Measurements from ENCODE around the gene EIF4E1B. TPM values are rescaled to one million over a fixed set of nuclear protein-coding genes. Genes with fewer than 3 reads are reported as not detected.

The EIF4E1B gene
- polyA plus RNA-seq, 1 donor: not detected

DNA sequence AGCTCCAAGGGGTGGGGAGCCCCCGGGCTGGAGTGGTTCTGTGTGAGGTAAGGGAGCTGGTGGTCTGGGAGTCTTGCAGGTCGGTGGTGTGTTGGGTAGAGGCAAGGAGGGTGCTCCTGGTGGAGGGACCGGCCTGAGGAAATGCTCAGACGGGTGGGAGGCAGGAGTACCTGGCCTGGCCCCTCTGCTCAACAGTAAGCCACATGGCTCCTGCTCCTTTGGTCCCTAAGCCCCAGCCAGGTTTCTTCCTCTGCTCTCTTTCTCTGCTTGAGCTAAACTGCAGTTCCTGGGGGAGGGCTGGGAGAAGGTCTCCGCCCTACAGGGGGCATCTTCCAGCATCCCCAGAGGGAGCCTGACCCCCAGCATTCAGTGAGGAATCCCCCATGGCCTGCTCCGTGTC, 34.0 kb downstream of the EIF4E1B start:
- H3K4me3 ChIP-seq (ENCODE audit: low read length): no peak overlapping the region
- H3K27ac ChIP-seq (ENCODE audit: low read length): no peak overlapping the region
- peaks cover 28% of the 10 kb centered on the region for H3K27me3 ChIP-seq (ENCODE audit: control insufficient read depth, insufficient read depth, low read length)
- H3K9me3 ChIP-seq (ENCODE audit: control insufficient read depth, low read depth, low read length): no peaks in the 10 kb centered on the region
- DNase-seq: no peak
- no peaks in the 10 kb centered on the region for H3K36me3 ChIP-seq (ENCODE audit: control insufficient read depth, insufficient read depth, low read length)
- no peaks in the 10 kb centered on the region for H3K4me1 ChIP-seq (ENCODE audit: control insufficient read depth, insufficient read depth, low read length)
- no CpG with 5 or more reads among the region's 6 CpGs for WGBS (ENCODE audit: insufficient coverage, low lambda C conversion rate)

DNA sequence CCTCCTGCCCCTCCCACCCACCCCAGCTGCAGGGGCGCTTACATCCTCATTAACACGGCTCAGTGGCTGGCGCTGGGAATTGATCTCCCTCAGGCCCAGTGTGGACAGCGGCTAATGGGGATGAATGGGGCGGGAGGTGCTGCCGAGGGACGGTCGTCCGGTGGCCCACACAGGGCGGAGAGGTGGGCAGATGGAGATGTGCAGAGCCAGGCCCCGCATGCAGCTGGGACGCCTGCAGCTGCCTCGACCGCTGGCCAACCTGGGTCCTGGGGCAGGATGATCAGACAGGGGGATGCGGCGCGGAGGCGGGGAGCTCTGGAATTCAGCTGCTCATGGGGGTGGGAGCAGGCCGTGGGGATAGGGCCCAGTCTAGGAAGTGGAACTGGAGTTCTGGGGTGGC, 34.4 kb downstream of the EIF4E1B start:
- Histone ChIP-seq H3K4me1 (ENCODE audit: control insufficient read depth, insufficient read depth, low read length) (no peaks in the 10 kb centered on the region), H3K9me3 (ENCODE audit: control insufficient read depth, low read depth, low read length) (no peaks in the 10 kb centered on the region), H3K4me3 (ENCODE audit: low read length) (no peak overlapping the region), H3K27me3 (ENCODE audit: control insufficient read depth, insufficient read depth, low read length) (peaks cover 28% of the 10 kb centered on the region), H3K36me3 (ENCODE audit: control insufficient read depth, insufficient read depth, low read length) (no peaks in the 10 kb centered on the region), H3K27ac (ENCODE audit: low read length) (no peak overlapping the region)
- DNase-seq: no peak
- no CpG with 5 or more reads among the region's 19 CpGs for WGBS (ENCODE audit: insufficient coverage, low lambda C conversion rate)

DNA sequence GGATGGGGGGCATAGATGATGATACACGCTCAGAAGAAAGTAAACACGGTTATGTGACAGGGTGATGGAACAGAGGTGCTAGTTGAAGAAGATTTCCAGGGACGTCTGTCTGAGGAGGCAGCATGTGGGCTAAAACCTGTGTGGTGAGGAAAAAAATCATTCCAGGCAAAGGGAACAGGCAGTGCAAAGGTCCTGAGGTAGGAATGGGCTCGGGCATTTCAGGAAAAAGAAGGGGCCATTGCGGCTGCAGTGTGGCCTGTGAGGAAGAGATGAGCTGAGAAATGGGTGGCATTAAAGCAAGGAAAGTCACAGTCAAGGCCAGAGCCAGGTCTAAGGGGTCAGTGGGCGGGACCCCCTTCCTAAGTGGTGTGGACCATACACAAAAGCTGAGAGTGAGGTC, 35.0 kb downstream of the EIF4E1B start:
- Histone ChIP-seq H3K4me3 (ENCODE audit: low read length) (no peak overlapping the region), H3K36me3 (ENCODE audit: control insufficient read depth, insufficient read depth, low read length) (no peaks in the 10 kb centered on the region), H3K4me1 (ENCODE audit: control insufficient read depth, insufficient read depth, low read length) (peaks cover 2% of the 10 kb centered on the region), H3K9me3 (ENCODE audit: control insufficient read depth, low read depth, low read length) (no peaks in the 10 kb centered on the region), H3K27me3 (ENCODE audit: control insufficient read depth, insufficient read depth, low read length) (peaks cover 28% of the 10 kb centered on the region), H3K27ac (ENCODE audit: low read length) (no peak overlapping the region)
- no peak for DNase-seq
- WGBS (ENCODE audit: insufficient coverage, low lambda C conversion rate): 80% methylated on average over 2 of the region's 6 CpGs

DNA sequence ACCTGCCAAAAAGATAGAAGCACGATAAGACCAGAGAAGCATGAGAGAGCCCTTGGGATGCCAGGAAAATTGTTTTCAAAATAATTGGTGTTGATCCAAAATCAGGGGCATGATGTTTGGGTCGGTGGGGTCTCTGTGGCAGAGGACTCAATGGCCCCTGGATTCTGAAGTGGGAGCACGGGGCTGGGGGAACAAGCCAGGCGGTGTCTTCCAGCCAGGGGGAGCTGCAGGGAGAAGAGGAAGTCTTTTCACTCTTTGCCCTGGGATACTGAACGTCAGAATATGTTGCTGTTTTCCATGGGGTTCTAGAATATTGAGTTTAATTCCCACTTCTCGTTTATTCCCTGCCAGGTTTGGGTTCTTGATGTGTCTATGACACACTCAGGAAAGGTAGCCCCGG, 37.2 kb downstream of the EIF4E1B start:
- WGBS (ENCODE audit: insufficient coverage, low lambda C conversion rate): 70% methylated on average over 2 of the region's 7 CpGs
- Histone ChIP-seq H3K9me3 (ENCODE audit: control insufficient read depth, low read depth, low read length) (no peaks in the 10 kb centered on the region), H3K27ac (ENCODE audit: low read length) (no peak overlapping the region), H3K27me3 (ENCODE audit: control insufficient read depth, insufficient read depth, low read length) (peaks cover 25% of the 10 kb centered on the region), H3K4me3 (ENCODE audit: low read length) (no peak overlapping the region), H3K36me3 (ENCODE audit: control insufficient read depth, insufficient read depth, low read length) (no peaks in the 10 kb centered on the region), H3K4me1 (ENCODE audit: control insufficient read depth, insufficient read depth, low read length) (peaks cover 9% of the 10 kb centered on the region)
- DNase-seq: no peak

DNA sequence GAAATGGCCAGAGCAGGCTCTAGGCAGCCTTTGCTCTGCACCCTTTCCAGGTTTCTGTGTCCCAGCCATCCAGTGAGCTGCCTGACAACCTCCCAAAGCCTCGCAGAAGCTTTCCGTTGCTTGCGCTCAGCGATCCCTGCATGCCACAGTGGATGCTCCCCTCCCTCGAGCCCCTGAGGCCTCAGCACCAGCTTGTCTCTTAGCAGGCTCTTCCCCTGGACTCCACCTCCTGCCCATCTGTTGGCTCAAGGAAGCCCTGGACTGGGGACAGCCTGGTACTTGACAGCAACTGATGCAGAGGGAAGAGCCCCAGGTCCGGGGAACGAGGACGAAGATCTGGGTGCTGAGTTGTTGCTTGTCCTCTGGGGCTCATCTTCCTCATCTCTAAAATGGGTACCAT, 40.0 kb downstream of the EIF4E1B start:
- Histone ChIP-seq H3K4me3 (ENCODE audit: low read length) (no peak overlapping the region), H3K36me3 (ENCODE audit: control insufficient read depth, insufficient read depth, low read length) (no peaks in the 10 kb centered on the region), H3K9me3 (ENCODE audit: control insufficient read depth, low read depth, low read length) (no peaks in the 10 kb centered on the region), H3K4me1 (ENCODE audit: control insufficient read depth, insufficient read depth, low read length) (peaks cover 9% of the 10 kb centered on the region), H3K27ac (ENCODE audit: low read length) (no peak overlapping the region), H3K27me3 (ENCODE audit: control insufficient read depth, insufficient read depth, low read length) (peaks cover 6% of the 10 kb centered on the region)
- no CpG with 5 or more reads among the region's 8 CpGs for WGBS (ENCODE audit: insufficient coverage, low lambda C conversion rate)
- DNase-seq: no peak

DNA sequence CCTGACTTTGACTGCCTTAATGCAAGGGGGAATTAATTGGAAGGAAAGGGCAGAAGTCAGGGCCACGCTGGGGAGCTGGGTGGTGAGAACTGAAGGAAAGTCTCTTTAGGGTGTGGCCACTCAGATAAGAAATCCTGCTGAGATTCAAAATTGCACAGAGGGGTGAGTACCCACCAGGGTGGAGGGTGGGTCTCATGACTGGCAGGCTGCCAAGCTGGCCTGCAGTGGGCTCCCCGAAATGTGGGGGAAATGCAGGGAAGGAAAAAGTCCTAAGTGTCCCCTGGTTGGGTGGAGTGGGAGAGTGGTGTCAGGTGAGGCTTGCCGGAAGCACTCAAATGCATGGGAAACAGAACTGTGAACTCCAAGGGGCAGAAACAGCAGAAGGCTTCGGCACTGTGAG, 40.9 kb downstream of the EIF4E1B start:
- Histone ChIP-seq H3K9me3 (ENCODE audit: control insufficient read depth, low read depth, low read length) (no peaks in the 10 kb centered on the region), H3K27me3 (ENCODE audit: control insufficient read depth, insufficient read depth, low read length) (peaks cover 4% of the 10 kb centered on the region), H3K4me3 (ENCODE audit: low read length) (no peak overlapping the region), H3K27ac (ENCODE audit: low read length) (no peak overlapping the region), H3K36me3 (ENCODE audit: control insufficient read depth, insufficient read depth, low read length) (no peaks in the 10 kb centered on the region), H3K4me1 (ENCODE audit: control insufficient read depth, insufficient read depth, low read length) (peaks cover 9% of the 10 kb centered on the region)
- DNase-seq: peak in 1 of 2 donors; percentile 59
- WGBS (ENCODE audit: insufficient coverage, low lambda C conversion rate): 30% methylated on average over 2 of the region's 4 CpGs

DNA sequence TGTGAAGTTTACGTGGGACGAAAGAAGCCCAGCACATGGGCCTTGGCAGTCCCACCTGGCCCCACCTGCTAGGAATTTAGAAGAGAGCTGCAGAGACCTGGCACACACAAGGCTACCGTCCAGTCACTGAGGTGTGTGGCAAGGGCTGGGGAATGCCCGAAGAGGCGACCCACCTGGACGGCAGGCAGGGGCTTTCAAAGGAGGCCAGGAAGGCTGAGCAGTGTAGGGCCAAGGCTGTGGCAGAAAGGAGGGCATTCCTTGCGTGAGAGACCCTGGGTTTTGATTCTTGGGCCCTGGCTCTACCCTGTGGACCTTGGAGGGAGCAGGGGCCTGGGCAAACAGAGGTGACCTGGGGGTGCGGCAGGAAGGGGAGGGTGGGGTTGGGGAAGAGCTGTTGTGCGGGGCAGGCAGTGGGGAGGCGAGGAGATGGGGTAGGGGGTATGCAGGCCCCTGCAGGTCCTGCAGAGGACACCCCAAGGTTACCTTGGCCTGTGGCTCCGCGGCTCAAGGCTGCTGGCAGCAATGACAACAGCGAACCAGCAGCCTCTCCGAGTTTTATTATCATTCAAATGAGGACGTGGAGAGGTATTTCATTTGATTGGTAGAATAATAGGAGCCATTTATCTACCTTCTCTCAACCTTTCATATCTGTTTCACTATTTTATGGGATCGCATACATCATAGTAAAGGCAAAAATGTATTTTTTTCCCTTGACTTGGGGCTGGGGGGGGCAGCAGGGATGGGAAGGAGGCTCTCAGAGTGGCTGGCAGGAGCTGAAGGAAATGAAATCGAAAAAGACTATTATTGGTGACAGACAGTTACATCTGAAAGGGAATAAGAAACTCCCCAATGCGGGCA, 41.6 kb downstream of the EIF4E1B start:
- peaks cover 14% of the 10 kb centered on the region for H3K4me1 ChIP-seq (ENCODE audit: control insufficient read depth, insufficient read depth, low read length)
- no peaks in the 10 kb centered on the region for H3K36me3 ChIP-seq (ENCODE audit: control insufficient read depth, insufficient read depth, low read length)
- no peak overlapping the region for H3K27ac ChIP-seq (ENCODE audit: low read length)
- no peak for DNase-seq
- 100% methylated on average over 1 of the region's 18 CpGs for WGBS (ENCODE audit: insufficient coverage, low lambda C conversion rate)
- H3K4me3 ChIP-seq (ENCODE audit: low read length): no peak overlapping the region
- H3K27me3 ChIP-seq (ENCODE audit: control insufficient read depth, insufficient read depth, low read length): peaks cover 4% of the 10 kb centered on the region
- H3K9me3 ChIP-seq (ENCODE audit: control insufficient read depth, low read depth, low read length): no peaks in the 10 kb centered on the region

DNA sequence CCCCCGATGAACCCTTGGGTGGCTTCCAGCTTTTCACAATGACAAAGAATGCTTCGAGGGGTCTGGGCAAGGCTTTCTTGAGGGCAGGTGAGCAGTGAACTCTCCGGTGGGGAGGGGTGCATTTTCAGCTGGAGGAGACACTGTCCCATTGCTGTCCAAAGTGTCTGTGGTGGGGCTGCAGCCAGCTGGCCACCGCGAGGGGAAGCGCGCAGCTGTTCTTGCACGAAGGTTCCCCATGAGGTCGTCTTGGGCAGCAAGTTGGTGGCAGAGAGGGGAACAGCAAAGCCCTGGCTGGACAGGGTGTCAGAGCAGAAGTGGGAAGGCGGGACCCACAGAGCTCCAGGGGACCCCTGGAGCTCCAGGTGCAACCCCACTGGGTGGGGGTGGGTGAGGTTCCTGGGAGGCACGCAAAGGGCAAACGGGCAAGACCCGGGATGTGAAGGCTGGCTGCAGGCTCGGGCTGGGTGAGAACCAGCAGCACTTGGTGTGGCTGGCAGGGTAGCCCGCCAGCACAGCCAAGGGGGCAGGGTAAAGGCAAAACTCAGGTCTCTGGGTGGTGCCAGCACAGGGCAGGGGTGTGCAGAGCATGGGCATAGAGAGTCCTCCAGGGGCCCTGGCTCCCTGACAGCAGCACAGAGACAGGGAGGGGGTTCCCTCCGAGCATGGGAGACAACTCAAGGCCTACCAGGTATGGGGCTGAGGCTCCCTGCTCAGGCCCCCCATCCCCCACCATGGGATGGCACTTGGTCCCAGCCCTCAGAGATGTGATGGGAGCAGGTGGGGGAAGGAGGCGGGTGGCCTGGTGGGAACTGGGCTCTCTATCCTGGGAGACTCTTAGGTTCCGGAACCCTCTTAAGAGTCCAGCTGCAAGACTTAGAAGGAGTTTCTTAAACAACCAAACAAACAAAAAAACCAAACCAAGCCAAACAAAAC, 43.4 kb downstream of the EIF4E1B start:
- WGBS (ENCODE audit: insufficient coverage, low lambda C conversion rate): no CpG with 5 or more reads among the region's 18 CpGs
- no peak overlapping the region for H3K4me3 ChIP-seq (ENCODE audit: low read length)
- peaks cover 20% of the 10 kb centered on the region for H3K4me1 ChIP-seq (ENCODE audit: control insufficient read depth, insufficient read depth, low read length)
- H3K27me3 ChIP-seq (ENCODE audit: control insufficient read depth, insufficient read depth, low read length): no peaks in the 10 kb centered on the region
- no peak for DNase-seq
- no peaks in the 10 kb centered on the region for H3K36me3 ChIP-seq (ENCODE audit: control insufficient read depth, insufficient read depth, low read length)
- no peak overlapping the region for H3K27ac ChIP-seq (ENCODE audit: low read length)
- H3K9me3 ChIP-seq (ENCODE audit: control insufficient read depth, low read depth, low read length): no peaks in the 10 kb centered on the region

DNA sequence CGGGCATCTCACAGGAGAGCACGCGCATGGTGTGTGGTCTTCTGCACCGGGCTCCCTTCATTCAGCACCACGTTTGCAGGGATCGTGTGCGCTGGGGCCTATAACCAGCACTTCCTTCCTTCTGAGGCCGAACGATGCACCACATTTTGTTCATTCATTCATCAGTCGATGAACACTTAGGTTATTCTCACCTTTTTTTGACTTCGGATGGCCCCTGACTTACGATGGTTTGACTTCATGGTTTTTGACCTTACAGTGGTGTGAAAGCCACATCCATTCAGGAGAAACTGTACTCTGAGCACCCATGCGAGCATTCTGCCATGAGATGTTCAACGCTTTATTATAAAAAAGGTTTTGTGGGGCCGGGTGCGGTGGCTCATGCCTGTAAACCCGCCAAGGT, 44.3 kb downstream of the EIF4E1B start:
- Histone ChIP-seq H3K36me3 (ENCODE audit: control insufficient read depth, insufficient read depth, low read length) (no peaks in the 10 kb centered on the region), H3K27ac (ENCODE audit: low read length) (no peak overlapping the region), H3K4me3 (ENCODE audit: low read length) (no peak overlapping the region), H3K9me3 (ENCODE audit: control insufficient read depth, low read depth, low read length) (no peaks in the 10 kb centered on the region), H3K27me3 (ENCODE audit: control insufficient read depth, insufficient read depth, low read length) (peaks cover 8% of the 10 kb centered on the region), H3K4me1 (ENCODE audit: control insufficient read depth, insufficient read depth, low read length) (peaks cover 20% of the 10 kb centered on the region)
- 100% methylated on average over 1 of the region's 17 CpGs for WGBS (ENCODE audit: insufficient coverage, low lambda C conversion rate)
- no peak for DNase-seq

DNA sequence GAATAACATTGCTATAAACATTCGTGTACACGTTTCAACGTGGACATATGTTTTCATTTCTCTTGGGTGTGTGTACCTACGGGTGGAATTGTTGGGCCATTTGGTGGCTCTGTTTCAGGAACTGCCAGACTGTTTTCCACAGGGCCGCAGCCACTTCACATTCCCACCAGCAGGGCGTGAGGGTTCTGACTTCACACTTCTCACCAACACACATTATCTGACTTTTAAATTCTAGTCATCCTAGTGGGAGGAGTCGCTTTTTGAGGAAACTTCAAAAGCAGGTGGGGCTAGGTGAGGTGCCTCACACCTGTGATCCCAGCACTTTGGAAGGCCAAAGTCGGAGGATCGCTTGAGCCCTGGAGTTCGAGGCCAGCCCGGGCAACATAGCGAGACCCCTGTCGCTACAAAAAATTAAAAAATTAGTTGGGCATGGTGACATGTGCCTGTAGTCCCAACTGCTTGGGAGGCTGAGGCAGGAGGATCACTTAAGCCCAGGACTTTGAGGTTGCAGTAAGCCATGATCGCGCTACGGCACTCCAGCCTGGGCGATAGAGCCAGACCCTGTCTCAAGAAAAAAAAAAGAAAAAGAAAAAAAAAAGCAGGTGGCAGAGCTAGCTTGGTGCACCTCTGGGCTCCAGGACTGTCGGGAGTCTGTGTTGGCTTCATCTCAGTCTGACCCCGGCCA, 45.3 kb downstream of the EIF4E1B start:
- no peaks in the 10 kb centered on the region for H3K9me3 ChIP-seq (ENCODE audit: control insufficient read depth, low read depth, low read length)
- H3K27ac ChIP-seq (ENCODE audit: low read length): no peak overlapping the region
- peaks cover 19% of the 10 kb centered on the region for H3K27me3 ChIP-seq (ENCODE audit: control insufficient read depth, insufficient read depth, low read length)
- WGBS (ENCODE audit: insufficient coverage, low lambda C conversion rate): 86% methylated on average over 5 of the region's 19 CpGs
- no peaks in the 10 kb centered on the region for H3K36me3 ChIP-seq (ENCODE audit: control insufficient read depth, insufficient read depth, low read length)
- no peak overlapping the region for H3K4me3 ChIP-seq (ENCODE audit: low read length)
- no peak for DNase-seq
- peaks cover 16% of the 10 kb centered on the region for H3K4me1 ChIP-seq (ENCODE audit: control insufficient read depth, insufficient read depth, low read length)
